ENCODE measurements around the gene GSTM2.

The GSTM2 gene

DNA sequence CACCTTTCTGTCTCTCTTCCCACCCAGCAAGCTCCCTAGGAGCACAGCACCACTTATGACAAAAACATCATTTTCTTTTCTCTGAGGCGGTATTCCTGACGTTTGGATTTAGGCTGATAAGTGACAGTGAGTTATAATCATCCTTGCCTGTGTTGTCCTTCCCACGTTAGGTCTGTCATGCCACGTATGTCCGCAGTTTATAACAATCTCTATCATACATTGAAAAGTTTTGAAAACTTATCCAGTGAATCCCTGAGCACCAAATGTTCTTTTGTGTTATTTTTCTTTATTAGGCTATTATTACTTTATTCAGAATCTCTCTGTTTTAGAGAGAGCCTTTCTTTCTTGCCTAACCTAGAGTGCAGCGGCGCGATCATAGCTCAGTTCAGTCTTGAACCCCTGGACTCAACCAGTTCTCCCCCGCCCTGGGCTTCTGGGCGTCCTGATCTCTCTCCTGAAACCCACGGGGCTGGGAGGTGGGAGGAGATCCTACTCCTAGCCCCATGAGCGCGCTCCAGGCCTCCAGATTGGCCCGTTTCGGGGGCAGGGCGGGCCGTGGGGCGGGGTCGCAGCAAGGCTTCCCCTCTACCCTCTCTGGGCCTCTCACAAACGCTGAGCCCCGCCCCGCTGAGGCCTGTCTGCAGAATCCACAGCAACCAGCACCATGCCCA lies at the start of gene GSTM2:
GSTM2 (plus strand) TSS at position 606 of the 671 bp plus-strand sequence; CDS start at position 665, 59 bp downstream.
- peak; percentile 97 for DNase-seq

DNA sequence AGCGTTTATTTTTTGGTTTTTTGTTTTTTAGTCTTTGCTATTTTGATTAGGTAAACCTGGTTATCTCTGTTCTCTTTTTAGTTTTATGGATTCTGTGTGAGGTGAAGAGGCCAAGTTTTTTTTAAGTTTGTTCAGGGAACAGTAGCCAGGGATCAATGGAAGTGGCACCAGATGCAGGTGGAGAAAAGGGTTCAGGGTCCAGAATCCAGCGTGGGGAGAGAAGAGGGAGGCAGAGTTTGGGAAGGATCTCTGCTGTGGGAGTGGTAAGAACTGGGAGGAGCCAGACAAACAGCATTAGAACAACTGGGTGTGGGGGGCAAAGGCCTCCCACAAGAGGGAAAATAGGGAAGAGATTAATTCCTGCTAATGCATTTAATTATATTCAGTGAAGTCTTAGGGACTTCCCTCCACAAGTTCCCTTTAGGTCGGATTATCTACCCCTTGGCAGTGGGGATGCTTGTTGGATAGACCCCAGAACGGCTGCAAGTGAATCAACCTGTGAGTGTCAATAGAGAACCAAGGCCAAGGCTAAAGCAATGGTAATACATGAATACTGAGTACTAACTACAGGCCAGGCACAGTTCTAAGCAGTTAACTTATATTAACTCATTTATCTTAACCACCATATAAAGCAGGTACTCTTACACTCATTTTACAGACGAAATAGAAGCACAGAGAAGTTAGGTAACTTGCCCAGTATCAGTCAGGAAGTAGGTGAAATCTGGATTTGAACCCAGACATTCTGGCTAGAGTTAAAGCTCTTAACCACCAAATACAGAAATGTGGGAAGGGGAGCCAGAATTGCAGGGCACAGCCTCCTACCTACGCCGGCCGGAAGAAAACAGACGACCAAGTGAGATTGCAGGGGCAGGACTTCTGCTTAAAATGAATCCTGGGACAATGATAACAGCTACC lies 48.9 kb upstream of the GSTM2 start:
- peak; percentile 89 for DNase-seq

DNA sequence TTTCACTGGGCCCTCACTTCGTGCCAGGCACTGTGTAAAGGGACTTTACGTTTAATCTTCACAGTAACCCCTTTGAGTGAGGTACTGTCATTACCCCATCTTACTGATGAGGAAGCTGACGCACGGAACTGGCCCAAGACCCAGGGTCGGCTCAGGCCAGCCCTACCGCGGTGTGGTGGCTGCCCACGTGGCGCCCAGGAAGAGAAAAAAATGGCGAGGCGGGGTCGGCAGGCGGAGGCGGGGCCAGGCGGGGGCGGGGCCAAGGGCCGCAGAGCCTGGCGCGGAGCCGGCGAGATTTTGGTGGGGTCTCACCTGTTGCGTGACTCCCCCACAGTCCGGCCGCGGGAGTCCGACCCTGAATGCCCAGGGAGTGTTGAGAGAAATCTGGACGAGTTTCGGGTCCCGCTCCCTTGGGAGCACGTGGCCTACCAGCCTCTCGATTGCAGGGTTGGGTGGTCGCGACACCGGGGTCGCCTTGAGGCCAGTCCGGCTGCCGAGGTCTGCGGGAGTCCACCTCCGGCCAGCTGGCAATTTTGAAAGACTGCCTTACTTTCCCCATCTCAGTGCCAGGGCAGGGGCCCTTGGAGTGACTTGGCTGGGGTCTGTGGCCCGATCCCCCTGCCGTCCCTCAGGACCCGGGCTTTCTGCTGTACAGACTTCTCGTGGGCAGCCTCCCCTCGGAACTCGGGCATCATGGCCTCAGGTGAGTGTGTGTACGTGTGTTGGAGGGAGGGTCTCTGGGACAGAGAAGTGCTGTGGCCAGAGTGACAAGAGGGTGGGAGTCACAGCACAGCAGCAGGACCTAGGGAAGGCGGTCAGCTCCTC lies 48.1 kb upstream of the GSTM2 start, which contains the start of the genes AMPD2 and GNAT2:
AMPD2 (plus strand) TSS at position 262 of the 825 bp plus-strand sequence. CDS start 1,339 bp downstream, outside the sequence.
GNAT2 (minus strand) TSS at position 41 of the 825 bp plus-strand sequence. CDS start 6,746 bp downstream, outside the sequence.
- DNase-seq: peak; percentile 88

DNA sequence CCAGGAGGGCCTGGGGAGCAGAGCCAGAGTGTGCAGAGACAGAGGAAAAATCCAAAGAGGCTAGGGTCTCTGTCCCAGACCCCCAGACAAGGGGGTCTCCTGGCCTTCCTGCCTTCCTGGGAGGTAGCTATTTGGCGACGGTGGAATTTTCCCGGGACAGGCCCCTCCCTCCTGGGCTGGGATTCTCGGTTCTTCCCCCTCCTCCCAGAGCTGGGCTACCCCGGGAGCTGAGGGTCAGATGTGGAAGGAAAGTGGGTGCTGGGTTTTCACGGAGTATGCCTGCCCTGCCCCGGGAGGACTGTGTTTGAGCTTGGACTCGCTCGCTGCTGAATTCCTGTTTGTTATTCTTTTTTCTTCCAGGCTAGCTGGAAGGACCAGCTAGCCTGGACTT lies 47.5 kb upstream of the GSTM2 start:
- DNase-seq: peak; percentile 62

DNA sequence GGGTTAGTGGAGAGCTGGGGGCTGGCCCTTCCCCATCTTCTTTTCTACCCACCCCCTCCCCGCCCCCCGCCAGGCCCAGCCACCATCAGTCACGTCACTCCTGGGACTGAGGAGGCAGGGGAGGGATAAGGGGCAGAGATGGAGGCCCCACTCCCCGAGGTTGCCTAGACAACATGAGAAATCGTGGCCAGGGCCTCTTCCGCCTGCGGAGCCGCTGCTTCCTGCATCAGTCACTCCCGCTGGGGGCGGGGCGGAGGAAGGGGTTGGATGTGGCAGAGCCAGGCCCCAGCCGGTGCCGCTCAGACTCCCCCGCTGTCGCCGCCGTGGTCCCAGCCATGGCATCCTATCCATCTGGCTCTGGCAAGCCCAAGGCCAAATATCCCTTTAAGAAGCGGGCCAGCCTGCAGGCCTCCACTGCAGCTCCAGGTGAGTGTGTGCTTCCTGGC lies 47.0 kb upstream of the GSTM2 start:
- peak; percentile 95 for DNase-seq

DNA sequence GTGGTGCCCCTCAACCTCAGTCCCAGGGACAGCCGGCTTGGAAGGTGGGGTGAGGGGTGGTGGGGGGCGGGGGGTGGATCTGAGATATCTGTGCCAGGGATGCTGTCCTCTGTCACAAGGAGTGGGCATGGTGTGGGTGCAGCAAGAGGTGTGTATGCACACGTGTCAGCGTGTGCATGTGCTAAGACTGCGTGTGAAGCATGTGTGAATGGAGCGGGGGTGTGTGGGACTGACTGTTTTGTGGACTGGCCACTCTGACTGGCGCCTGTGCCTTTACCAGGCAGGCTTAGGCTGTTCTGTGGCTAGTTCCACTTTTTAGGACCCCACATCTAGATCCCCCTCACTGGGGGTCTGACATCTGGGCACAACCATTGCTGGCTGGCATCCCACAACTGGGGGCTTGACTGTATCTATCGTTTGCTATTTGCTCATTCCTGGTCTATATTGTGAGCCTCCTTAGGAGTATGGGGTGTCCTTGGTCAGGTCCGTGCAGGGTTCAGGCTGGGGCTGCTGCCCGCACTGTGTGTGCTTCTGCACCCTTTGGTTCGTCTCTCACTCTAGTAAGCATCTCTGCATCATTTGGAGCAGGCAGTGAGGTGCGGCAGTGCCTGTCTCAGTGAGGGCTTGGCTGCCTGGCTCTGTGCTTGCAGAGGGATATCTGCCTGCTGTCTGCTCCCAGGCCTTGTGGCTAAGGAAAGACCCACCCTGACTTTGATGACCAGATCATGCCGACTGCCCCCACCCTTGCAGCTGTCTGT lies 46.3 kb upstream of the GSTM2 start:
- no peak for DNase-seq

DNA sequence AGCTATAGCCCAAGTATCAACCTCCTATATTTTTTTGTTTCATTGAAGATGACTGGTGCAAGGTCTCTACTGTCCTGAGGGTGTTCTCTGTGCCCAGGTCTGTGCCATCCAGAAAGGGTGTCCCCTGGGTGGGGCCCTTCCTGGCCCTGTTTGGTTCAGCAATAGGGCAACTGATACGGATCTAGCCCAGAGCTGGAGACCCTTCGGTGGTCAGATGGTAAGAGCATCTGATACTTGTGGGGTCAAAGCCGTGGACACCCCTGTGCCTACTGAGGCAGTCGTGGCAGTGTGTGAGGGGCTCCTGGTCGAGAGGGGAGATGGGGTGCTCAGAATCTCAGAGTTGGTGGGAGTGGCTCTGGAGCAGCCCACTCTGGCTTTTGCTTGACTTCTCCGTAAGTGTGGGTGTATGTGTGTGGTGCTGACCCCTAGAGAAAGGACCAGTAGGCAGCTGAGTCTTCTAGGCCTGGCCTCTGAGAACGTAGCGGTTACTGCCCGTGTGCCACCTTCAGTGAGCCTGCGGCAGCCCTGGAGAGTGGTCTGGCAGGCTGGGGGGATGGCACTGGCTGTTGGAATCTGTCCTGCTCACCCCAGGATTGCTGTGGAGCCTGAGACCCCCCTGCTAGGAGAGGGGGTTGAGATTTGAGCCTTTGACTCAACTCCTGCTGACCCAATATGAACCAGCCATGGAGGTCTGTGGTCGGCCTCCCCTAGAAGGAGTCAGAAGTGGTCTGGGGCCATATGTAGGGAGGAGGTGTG lies 45.5 kb upstream of the GSTM2 start:
- no peak for DNase-seq

DNA sequence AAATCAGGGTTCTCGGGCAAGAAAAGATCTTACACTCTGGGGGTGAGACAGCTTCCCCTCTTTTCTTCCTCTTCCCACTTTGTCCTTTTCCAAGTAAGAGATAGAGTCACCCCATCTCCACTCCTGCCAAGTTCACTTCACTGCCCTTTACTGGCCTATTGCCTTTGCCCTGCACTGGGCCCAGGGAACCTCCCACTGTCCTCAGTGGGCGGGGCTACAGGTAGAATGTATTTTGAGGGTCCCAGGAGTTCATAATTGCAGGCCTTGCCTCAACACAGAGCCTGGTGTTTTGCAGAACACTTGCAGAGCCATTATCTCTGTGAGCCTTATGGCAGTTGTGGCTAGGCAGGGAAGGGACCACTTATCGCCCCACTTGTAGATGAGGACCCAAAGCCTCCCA lies 45.0 kb upstream of the GSTM2 start:
- DNase-seq: no peak

DNA sequence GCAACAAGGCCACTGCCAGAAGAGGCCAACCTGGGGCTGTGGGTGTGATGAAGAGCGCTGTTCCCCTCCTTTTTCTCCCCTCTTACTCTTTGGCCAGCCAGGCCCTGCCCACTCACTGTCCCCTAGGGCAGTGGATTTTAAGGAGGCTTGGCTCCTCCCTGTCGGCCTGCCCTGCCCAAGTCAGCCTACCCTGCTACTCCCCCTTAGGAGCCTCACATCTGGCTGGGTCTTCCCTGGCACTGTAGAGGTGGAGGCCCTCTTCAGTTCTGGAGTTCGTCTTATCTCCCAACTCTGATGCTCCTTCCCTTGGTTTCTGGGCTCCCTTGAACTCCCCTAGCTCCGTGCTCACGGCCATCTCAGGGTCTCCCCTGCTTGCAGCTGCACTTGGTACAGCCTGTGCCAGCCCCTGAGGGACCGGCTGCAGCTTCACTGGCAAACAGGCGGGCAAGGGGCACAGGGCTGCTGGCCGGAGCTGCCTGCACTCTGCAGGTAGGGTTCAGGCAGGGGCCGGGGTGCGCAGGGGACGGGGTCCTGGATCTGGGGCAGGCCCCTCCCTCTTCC lies 44.2 kb upstream of the GSTM2 start:
- no peak for DNase-seq

DNA sequence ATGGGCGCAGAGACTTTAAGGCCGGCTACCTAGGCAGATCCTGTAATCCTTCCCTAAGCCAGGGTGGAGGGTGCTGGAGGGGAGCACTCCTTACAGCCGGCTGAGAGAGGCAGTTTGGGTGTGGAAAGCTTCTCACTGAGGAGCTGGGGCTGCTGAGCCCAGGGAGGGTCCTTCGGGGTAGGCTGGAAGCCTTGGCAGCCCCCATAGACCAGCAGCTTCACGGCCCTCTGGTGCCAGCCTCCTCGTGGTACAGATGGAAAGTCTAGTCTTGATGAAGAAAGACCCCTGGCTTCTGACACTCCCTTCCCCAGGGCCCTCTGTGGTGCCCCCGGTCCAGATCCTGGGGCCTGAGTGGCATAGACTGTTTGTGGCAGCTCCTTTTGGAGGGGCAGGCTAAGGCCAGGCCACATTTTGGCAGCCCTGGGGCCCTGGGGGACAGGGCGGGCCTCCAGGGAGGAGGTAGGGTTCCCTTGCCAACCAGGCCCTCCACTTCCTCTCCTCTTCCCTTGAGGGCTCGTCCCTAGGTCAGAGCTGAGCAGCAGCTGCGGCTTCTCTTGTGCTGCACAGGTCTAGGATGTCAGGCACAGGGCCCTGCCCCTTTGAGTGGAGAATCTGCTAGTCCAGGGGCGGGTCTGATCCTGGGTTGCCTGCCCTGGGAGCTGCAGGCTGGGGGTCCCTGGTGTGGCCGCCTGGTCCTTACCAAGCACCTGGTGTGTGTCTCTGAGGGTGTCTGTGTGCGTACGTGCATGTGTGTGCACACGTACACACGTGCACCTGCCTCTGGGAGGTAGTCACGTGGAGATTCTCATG lies 43.5 kb upstream of the GSTM2 start:
- DNase-seq: peak; percentile 23

DNA sequence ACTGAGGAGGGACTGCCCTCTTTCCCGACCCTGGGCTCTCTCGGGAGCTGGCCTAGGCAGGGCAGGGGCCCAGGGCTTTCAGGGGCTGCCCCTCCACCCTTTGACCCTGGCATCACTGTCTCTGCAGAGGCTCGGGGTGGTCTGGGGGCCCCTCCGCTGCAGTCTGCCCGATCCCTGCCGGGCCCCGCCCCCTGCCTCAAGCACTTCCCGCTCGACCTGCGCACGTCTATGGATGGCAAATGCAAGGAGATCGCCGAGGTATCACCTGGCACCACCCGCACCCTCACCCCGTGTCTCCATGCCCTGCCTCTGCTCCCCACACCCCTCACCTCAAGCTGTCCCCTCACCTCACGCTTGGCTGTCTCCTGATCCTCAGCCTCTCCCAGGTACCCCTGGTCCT lies 42.7 kb upstream of the GSTM2 start:
- DNase-seq: no peak

DNA sequence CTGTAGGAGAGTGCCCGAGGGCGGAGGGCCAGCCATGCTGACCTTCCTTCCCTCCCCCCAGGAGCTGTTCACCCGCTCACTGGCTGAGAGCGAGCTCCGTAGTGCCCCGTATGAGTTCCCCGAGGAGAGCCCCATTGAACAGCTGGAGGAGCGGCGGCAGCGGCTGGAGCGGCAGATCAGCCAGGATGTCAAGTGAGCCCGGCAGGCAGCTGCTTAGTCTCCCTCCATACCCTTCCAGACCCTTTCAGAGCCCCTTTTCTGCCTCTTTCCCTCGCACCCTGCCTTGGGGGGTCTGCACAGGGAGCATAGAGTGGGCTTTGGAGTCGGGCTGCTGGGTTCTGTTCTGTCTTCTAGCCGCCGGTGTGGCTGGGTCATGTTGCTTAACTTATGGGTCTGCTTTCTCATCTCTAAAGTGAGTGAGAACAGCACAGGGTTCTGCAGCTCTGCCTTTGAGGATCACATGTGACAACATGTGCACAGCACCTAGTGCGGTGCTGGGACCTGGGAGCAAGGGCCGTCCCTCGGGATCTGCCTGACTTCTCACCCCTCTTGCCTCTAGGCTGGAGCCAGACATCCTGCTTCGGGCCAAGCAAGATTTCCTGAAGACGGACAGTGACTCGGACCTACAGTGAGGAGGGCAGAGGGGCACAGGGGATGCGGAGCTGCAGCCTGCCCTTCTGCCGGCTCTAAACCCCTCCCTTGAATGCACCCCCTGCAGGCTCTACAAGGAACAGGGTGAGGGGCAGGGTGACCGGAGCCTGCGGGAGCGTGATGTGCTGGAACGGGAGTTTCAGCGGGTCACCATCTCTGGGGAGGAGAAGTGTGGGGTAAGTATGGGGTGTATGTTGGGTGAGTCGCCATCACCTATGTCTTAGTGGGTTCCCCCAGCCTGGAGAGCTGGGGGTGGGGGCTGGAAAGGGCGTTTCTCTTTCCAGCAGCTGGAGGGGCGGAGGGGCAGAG lies 42.0 kb upstream of the GSTM2 start:
- DNase-seq: no peak

DNA sequence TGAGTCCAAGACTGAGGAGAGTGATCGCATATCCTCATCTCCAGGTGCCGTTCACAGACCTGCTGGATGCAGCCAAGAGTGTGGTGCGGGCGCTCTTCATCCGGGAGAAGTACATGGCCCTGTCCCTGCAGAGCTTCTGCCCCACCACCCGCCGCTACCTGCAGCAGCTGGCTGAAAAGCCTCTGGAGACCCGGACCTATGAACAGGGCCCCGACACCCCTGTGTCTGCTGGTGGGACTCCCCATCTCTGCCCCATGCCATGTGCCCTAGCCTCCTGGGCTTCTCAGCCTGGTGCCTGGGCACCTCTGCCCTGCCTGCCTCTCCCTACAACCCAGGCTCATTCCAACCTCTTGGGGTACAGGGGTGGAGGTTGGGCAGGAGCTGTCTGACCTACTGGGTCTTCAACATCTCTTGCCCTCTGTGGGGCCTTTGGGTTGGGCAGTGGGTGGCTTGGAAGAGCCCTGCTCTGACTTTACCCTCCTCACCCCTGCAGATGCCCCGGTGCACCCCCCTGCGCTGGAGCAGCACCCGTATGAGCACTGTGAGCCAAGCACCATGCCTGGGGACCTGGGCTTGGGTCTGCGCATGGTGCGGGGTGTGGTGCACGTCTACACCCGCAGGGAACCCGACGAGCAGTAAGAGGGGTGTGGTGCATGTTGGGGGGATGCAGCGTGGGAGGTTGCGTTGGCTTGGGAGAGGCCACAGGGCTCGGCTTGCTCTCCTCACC lies 41.0 kb upstream of the GSTM2 start:
- DNase-seq: no peak

DNA sequence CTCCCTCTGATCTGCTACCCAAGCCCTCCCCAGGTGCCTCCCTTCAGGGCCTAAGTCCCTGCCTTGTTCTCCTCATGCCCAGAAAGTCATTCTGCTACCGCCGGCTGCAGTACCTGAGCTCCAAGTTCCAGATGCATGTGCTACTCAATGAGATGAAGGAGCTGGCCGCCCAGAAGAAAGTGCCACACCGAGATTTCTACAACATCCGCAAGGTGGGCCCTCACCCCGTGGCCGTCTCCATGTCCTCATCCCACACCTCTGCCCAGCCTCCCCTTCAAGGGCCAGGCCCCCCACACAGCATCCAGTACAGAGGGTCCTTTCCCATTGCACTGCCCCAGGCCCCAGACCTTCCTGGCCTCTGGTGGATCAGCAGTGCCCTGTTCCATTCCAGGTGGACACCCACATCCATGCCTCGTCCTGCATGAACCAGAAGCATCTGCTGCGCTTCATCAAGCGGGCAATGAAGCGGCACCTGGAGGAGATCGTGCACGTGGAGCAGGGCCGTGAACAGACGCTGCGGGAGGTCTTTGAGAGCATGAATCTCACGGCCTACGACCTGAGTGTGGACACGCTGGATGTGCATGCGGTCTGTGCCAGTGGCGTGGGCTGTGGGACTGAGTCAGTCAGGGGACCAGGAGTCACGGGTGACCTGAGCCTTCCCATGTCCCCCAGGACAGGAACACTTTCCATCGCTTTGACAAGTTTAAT lies 40.0 kb upstream of the GSTM2 start:
- DNase-seq: no peak

DNA sequence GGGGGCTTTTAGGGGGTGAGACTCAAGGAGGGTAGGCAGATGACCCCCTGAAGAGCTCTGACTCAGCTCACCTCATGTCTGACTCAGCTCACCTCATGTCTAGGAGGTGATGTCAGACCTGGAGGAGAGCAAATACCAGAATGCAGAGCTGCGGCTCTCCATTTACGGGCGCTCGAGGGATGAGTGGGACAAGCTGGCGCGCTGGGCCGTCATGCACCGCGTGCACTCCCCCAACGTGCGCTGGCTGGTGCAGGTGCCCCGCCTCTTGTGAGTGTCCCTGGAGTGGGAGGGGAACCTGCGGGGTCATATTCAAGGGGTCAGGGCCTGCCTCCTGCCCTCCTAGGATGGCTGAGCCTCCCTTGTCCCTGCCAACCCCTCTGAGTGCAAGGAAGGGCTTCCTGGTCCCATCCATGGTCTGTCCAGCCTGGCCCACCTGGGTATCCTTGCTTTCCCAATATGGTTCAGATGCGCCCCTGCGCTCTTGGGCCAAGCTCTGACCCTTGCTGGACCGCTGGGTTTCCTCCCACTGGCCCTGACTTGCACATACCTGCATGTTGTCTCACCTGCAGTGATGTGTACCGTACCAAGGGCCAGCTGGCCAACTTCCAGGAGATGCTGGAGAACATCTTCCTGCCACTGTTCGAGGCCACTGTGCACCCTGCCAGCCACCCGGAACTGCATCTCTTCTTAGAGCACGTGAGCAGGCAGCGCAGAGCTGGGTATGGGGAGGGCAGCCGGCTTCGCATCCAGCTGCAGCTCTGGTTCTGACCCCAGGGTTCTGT lies 39.1 kb upstream of the GSTM2 start:
- DNase-seq: no peak

DNA sequence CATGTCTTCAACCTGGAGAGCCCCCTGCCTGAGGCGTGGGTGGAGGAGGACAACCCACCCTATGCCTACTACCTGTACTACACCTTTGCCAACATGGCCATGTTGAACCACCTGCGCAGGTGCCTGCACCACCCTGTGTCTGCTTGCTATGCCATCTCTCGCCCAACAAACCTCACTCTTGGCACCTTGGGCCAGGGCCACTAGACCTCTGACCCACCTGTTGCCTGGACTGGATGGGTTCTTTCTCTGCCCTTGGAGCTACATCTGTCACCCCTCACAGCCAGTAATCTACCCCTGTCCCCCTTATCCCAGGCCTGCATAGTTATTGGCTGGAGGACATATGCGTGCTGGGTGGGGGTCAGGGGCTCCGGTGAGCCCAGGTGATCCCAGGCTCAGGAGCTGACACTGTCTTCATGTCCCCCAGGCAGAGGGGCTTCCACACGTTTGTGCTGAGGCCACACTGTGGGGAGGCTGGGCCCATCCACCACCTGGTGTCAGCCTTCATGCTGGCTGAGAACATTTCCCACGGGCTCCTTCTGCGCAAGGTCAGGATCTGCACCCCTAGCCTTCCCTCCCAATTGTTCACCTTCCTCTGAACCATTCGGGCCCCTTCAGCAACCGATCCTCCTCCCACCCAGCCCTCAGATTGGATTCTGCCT lies 38.4 kb upstream of the GSTM2 start:
- no peak for DNase-seq

All from NCI-H82 (cell line).